Neural cell (in vitro differentiated cells): Measurements from ENCODE around the gene SLC66A1. TPM values are rescaled to one million over a fixed set of nuclear protein-coding genes. Genes with fewer than 3 reads are reported as not detected.

Experiments used
- H2AFZ ChIP-seq: fragments of 200-600, 300-800 bp; sonication (generic), shearing (Covaris generic); 2 replicates; pipeline ENCODE4 v1.6.0; 2014; ENCODE audit warnings: low read depth, mild to moderate bottlenecking, antibody characterized with exemption, low read length, moderate library complexity
- H3F3A ChIP-seq: fragments of 200-600 bp; shearing (Covaris generic); 2 replicates; pipeline ENCODE4 v1.6.1; 2016; ENCODE audit warnings: mild to moderate bottlenecking, moderate library complexity, mixed read lengths, antibody characterized with exemption, low read length; ENCODE audit not compliant: insufficient read depth, poor library complexity, severe bottlenecking
- H3K27ac ChIP-seq: fragments of 200-600, 300-800 bp; sonication (generic), shearing (Covaris generic); 2 replicates; pipeline ENCODE4 v1.5.1; 2014; ENCODE audit warnings: mild to moderate bottlenecking, low read length, moderate library complexity
- H3K27me3 ChIP-seq: fragments of 300-800, 200-600 bp; sonication (generic), shearing (Covaris generic); 2 replicates; pipeline ENCODE4 v1.6.0; 2014; ENCODE audit warnings: mild to moderate bottlenecking, low read depth, low read length, moderate library complexity; ENCODE audit not compliant: insufficient read depth
- H3K36me3 ChIP-seq: fragments of 300-800, 200-600 bp; sonication (generic), shearing (Covaris generic); 2 replicates; pipeline ENCODE4 v1.5.1; 2014; ENCODE audit warnings: mild to moderate bottlenecking, antibody characterized with exemption, low read length, moderate library complexity; ENCODE audit not compliant: insufficient read depth
- H3K4me2 ChIP-seq: fragments of 300-800, 200-600 bp; sonication (generic), shearing (Covaris generic); 2 replicates; pipeline ENCODE4 v1.6.0; 2014; ENCODE audit warnings: mild to moderate bottlenecking, low read length
- H3K4me3 ChIP-seq: fragments of 300-800, 200-600 bp; sonication (generic), shearing (Covaris generic); 2 replicates; pipeline ENCODE4 v1.5.1; 2014; ENCODE audit warnings: mild to moderate bottlenecking, low read length, moderate library complexity
- H3K79me2 ChIP-seq: fragments of 200-600 bp; shearing (Covaris generic); replicated peaks from 2 replicates; pipeline ENCODE4 v1.6.0; 2014; ENCODE audit warnings: mild to moderate bottlenecking, low read length, moderate library complexity; ENCODE audit not compliant: insufficient read depth
- H3K9ac ChIP-seq: fragments of 300-800, 200-600 bp; sonication (generic), shearing (Covaris generic); 2 replicates; pipeline ENCODE4 v1.6.1; 2016; ENCODE audit warnings: mild to moderate bottlenecking, low read length, mixed read lengths
- H3K9me2 ChIP-seq: fragments of 200-600 bp; shearing (Covaris generic); 2 replicates; pipeline ENCODE4 v1.6.1; 2016; ENCODE audit warnings: mild to moderate bottlenecking, low read length, mixed read lengths; ENCODE audit not compliant: insufficient read depth
- H3K9me3 ChIP-seq: fragments of 200-600, 300-800 bp; sonication (generic), shearing (Covaris generic); 2 replicates; pipeline ENCODE4 v1.6.1; 2016; ENCODE audit warnings: mild to moderate bottlenecking, mixed run types, low read length, moderate library complexity, mixed read lengths
- H4K20me1 ChIP-seq: fragments of 200-600 bp; shearing (Covaris generic); 2 replicates; pipeline ENCODE4 v1.6.1; 2016; ENCODE audit warnings: mild to moderate bottlenecking, mixed run types; ENCODE audit not compliant: insufficient read depth
- EP300 ChIP-seq: fragments of 450-650 bp; conservative IDR thresholded peaks from 2 replicates; pipeline ENCODE4 v1.6.1; 2014; ENCODE audit warnings: antibody characterized with exemption, mild to moderate bottlenecking, moderate library complexity; ENCODE audit not compliant: poor library complexity, severe bottlenecking
- EZH2 ChIP-seq: fragments of 200-600, 300-800 bp; shearing (Covaris generic), sonication (generic); IDR thresholded peaks from 2 replicates; pipeline ENCODE4 v1.6.1; 2014; ENCODE audit warnings: antibody characterized with exemption, low read length, borderline replicate concordance, mild to moderate bottlenecking; ENCODE audit not compliant: insufficient read depth, poor library complexity, severe bottlenecking
- MXI1 ChIP-seq: fragments of 450-650 bp; conservative IDR thresholded peaks from 2 replicates; pipeline ENCODE4 v1.6.1; 2014; ENCODE audit warnings: antibody characterized with exemption, mild to moderate bottlenecking; ENCODE audit not compliant: poor library complexity, severe bottlenecking
- POLR2AphosphoS5 ChIP-seq: IDR thresholded peaks from 2 replicates; pipeline ENCODE4 v1.6.1; 2012
- RAD21 ChIP-seq: fragments of 450-650 bp; conservative IDR thresholded peaks from 2 replicates; pipeline ENCODE4 v1.6.1; 2014; ENCODE audit warnings: antibody characterized with exemption, mild to moderate bottlenecking, moderate library complexity
- REST ChIP-seq: IDR thresholded peaks from 2 replicates; pipeline ENCODE4 v1.6.1; 2012; ENCODE audit warnings: borderline replicate concordance
- SMC3 ChIP-seq: fragments of 450-650 bp; conservative IDR thresholded peaks from 2 replicates; pipeline ENCODE4 v1.6.1; 2014; ENCODE audit warnings: antibody characterized with exemption, mild to moderate bottlenecking, moderate library complexity; ENCODE audit not compliant: poor library complexity
- TAF1 ChIP-seq: IDR thresholded peaks from 2 replicates; pipeline ENCODE4 v1.6.1; 2012; ENCODE audit warnings: low read depth
- polyA plus RNA-seq: library from polyadenylated mRNA; depleted of rRNA; stranded (reverse); fragments of >200 nt; gene quantifications from 2 replicates; pipeline ENCODE4 v1.2.3, GENCODE V29; 2014
- TF ChIP-seq, protein P1 (sequence below): fragments of 450-650 bp; IDR thresholded peaks from 2 replicates; pipeline ENCODE4 v1.5.1; 2014; ENCODE audit warnings: antibody characterized with exemption, mild to moderate bottlenecking, moderate library complexity; ENCODE audit not compliant: poor library complexity, severe bottlenecking

SLC66A1 gene
- polyA plus RNA-seq, 1 donor from 2014 or later, result 31.8 TPM

- H3K27ac ChIP-seq, result no peak overlapping the region
- H3K4me2 ChIP-seq, result no peak overlapping the region
- H3K9ac ChIP-seq, result no peak overlapping the region
- no peaks in the 10 kb centered on the region for H3K9me3 ChIP-seq
- no peaks in the 10 kb centered on the region for H3F3A ChIP-seq
- no peaks in the 10 kb centered on the region for H3K27me3 ChIP-seq
- H3K79me2 ChIP-seq, result no peaks in the 10 kb centered on the region
- H3K36me3 ChIP-seq, result no peaks in the 10 kb centered on the region
- H3K4me3 ChIP-seq, result no peak overlapping the region
- TF ChIP-seq TAF1 (no peak), REST (no peak), EP300 (no peak), POLR2AphosphoS5 (no peak)
- no peaks in the 10 kb centered on the region for H4K20me1 ChIP-seq
- H2AFZ ChIP-seq, result no peak overlapping the region
- no peaks in the 10 kb centered on the region for H3K9me2 ChIP-seq
Observed at GRCh38 chr1:19360432-19360831, 48.3 kb downstream of the SLC66A1 start.

- no peak overlapping the region for H3K4me2 ChIP-seq
- no peaks in the 10 kb centered on the region for H3K36me3 ChIP-seq
- no peaks in the 10 kb centered on the region for H3F3A ChIP-seq
- no peaks in the 10 kb centered on the region for H4K20me1 ChIP-seq
- H3K4me3 ChIP-seq, result no peak overlapping the region
- no peaks in the 10 kb centered on the region for H3K9me2 ChIP-seq
- H3K9ac ChIP-seq, result no peak overlapping the region
- H3K27ac ChIP-seq, result no peak overlapping the region
- no peaks in the 10 kb centered on the region for H3K27me3 ChIP-seq
- H3K79me2 ChIP-seq, result no peaks in the 10 kb centered on the region
- no peak overlapping the region for H2AFZ ChIP-seq
- no peaks in the 10 kb centered on the region for H3K9me3 ChIP-seq
- no peak for TF ChIP-seq RAD21
- TF ChIP-seq, protein P1, sequence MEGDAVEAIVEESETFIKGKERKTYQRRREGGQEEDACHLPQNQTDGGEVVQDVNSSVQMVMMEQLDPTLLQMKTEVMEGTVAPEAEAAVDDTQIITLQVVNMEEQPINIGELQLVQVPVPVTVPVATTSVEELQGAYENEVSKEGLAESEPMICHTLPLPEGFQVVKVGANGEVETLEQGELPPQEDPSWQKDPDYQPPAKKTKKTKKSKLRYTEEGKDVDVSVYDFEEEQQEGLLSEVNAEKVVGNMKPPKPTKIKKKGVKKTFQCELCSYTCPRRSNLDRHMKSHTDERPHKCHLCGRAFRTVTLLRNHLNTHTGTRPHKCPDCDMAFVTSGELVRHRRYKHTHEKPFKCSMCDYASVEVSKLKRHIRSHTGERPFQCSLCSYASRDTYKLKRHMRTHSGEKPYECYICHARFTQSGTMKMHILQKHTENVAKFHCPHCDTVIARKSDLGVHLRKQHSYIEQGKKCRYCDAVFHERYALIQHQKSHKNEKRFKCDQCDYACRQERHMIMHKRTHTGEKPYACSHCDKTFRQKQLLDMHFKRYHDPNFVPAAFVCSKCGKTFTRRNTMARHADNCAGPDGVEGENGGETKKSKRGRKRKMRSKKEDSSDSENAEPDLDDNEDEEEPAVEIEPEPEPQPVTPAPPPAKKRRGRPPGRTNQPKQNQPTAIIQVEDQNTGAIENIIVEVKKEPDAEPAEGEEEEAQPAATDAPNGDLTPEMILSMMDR, result no peak
- no peak for TF ChIP-seq EZH2
- TF ChIP-seq TAF1, result no peak
- TF ChIP-seq EP300, result no peak
- no peak for TF ChIP-seq REST
- no peak for TF ChIP-seq POLR2AphosphoS5
- no peak for TF ChIP-seq MXI1
- TF ChIP-seq SMC3, result no peak
Observed at GRCh38 chr1:19360843-19361610, 48.9 kb downstream of the SLC66A1 start.
